WTC11 (cell line): Measurements from ENCODE around the gene TOMM40.

ENCODE experiments used
- ATF6 ChIP-seq: sonication (generic); formaldehyde crosslinking; IDR thresholded peaks from 2 replicates; pipeline ENCODE4 v1.8.1; 2023; ENCODE audit warnings: mild to moderate bottlenecking, missing genetic modification reagents
- CTCF ChIP-seq: fragments of 200-600 bp; IDR thresholded peaks from 2 replicates; pipeline ENCODE4 v1.8.0; 2022; ENCODE audit warnings: antibody characterized with exemption
- ETV6 ChIP-seq: sonication (generic); formaldehyde crosslinking; IDR thresholded peaks from 2 replicates; pipeline ENCODE4 v1.8.1; 2022; ENCODE audit warnings: mild to moderate bottlenecking, missing genetic modification reagents
- FOXK1 ChIP-seq: sonication (generic); formaldehyde crosslinking; IDR thresholded peaks from 2 replicates; pipeline ENCODE4 v1.8.0; 2022; ENCODE audit warnings: mild to moderate bottlenecking, moderate library complexity, missing genetic modification reagents
- FOXP1 ChIP-seq: sonication (generic); formaldehyde crosslinking; IDR thresholded peaks from 2 replicates; pipeline ENCODE4 v1.8.0; 2022; ENCODE audit warnings: missing genetic modification reagents, mild to moderate bottlenecking, moderate library complexity, borderline replicate concordance
- HMGA2 ChIP-seq: fragments of 250-450 bp; sonication (Bioruptor Pico); IDR thresholded peaks from 2 replicates; pipeline ENCODE4 v1.4.0; 2021; ENCODE audit warnings: mild to moderate bottlenecking, moderate library complexity
- STAT6 ChIP-seq: sonication (generic); formaldehyde crosslinking; conservative IDR thresholded peaks from 2 replicates; pipeline ENCODE4 v1.8.1; 2023; ENCODE audit warnings: mild to moderate bottlenecking, low read depth, missing genetic modification reagents, moderate library complexity
- USF1 ChIP-seq: sonication (generic); formaldehyde crosslinking; IDR thresholded peaks from 2 replicates; pipeline ENCODE4 v1.8.0; 2022; ENCODE audit warnings: mild to moderate bottlenecking, missing genetic modification reagents
- ZBTB21 ChIP-seq: sonication (generic); formaldehyde crosslinking; IDR thresholded peaks from 2 replicates; pipeline ENCODE4 v1.8.1; 2023; ENCODE audit warnings: mild to moderate bottlenecking, missing genetic modification reagents, borderline replicate concordance
- ZNF281 ChIP-seq: sonication (generic); formaldehyde crosslinking; IDR thresholded peaks from 2 replicates; pipeline ENCODE4 v1.8.0; 2023; ENCODE audit warnings: mild to moderate bottlenecking, missing genetic modification reagents
- ZNF671 ChIP-seq: fragments of 250-450 bp; sonication (Bioruptor Pico); IDR thresholded peaks from 2 replicates; pipeline ENCODE4 v1.8.0; 2021; ENCODE audit warnings: mild to moderate bottlenecking

- TF ChIP-seq CTCF (no peak), STAT6 (no peak), ZBTB21 (CRISPR knock-in tag) (no peak), ZNF281 (CRISPR knock-in tag) (no peak), FOXP1 (CRISPR knock-in tag) (no peak), ZNF671 (CRISPR knock-in tag) (no peak), FOXK1 (CRISPR knock-in tag) (no peak), ATF6 (CRISPR knock-in tag) (no peak), HMGA2 (no peak), ETV6 (CRISPR knock-in tag) (no peak), USF1 (no peak)
Observed at GRCh38 chr19:44948237-44948636, 57.2 kb downstream of the TOMM40 start.
